ENCODE measurements around the gene SLC6A3. TPM values are rescaled to one million over a fixed set of nuclear protein-coding genes. Genes with fewer than 3 reads are reported as not detected.
"Not testable (repeated sequence)": the region's sequence is repeated elsewhere in the genome, so short reads cannot be mapped to it uniquely, and the experiment has no call there.

The SLC6A3 gene
- total RNA-seq, 2 donors from 2014 or later: not detected

- H3K36me3 Mint-ChIP-seq (ENCODE audit: low read depth): no peaks in the 10 kb centered on the region
- peaks cover 4% of the 10 kb centered on the region for H3K27me3 Mint-ChIP-seq
- no peak overlapping the region for H3K27ac Mint-ChIP-seq
- no peaks in the 10 kb centered on the region for H3K9me3 Mint-ChIP-seq
- H3K4me1 Mint-ChIP-seq: peaks cover 12% of the 10 kb centered on the region
- no peak for ATAC-seq (replicated peaks)
- no peak overlapping the region for H3K4me3 Mint-ChIP-seq
These were observed 61.9 kb downstream of the SLC6A3 start for GRCh38 chr5:1383344-1383743.

GRCh38 chr5:1382248-1382700 is 63.0 kb downstream of the SLC6A3 start:
- no peak for ATAC-seq (replicated peaks)
- Mint-ChIP-seq H3K4me3 (no peak overlapping the region), H3K4me1 (peaks cover 12% of the 10 kb centered on the region), H3K9me3 (no peaks in the 10 kb centered on the region), H3K27ac (no peak overlapping the region), H3K27me3 (peaks cover 4% of the 10 kb centered on the region), H3K36me3 (ENCODE audit: low read depth) (no peaks in the 10 kb centered on the region)

GRCh38 chr5:1381370-1382247 is 63.6 kb downstream of the SLC6A3 start:
- H3K4me1 Mint-ChIP-seq: peaks cover 7% of the 10 kb centered on the region
- peaks cover 4% of the 10 kb centered on the region for H3K27me3 Mint-ChIP-seq
- no peaks in the 10 kb centered on the region for H3K36me3 Mint-ChIP-seq (ENCODE audit: low read depth)
- H3K4me3 Mint-ChIP-seq: peak overlapping the region; percentile 25
- no peak overlapping the region for H3K27ac Mint-ChIP-seq
- ATAC-seq (replicated peaks): no peak
- H3K9me3 Mint-ChIP-seq: no peaks in the 10 kb centered on the region

- Mint-ChIP-seq H3K4me3 (peak overlapping the region; percentile 60), H3K9me3 (no peaks in the 10 kb centered on the region)
These were observed 64.3 kb downstream of the SLC6A3 start for GRCh38 chr5:1380910-1381309.

GRCh38 chr5:1380011-1380817 is 65.0 kb downstream of the SLC6A3 start:
- Mint-ChIP-seq H3K27me3 (peaks cover 4% of the 10 kb centered on the region), H3K36me3 (ENCODE audit: low read depth) (no peaks in the 10 kb centered on the region), H3K27ac (no peak overlapping the region), H3K9me3 (no peaks in the 10 kb centered on the region), H3K4me3 (peak overlapping the region; percentile 60), H3K4me1 (peaks cover 7% of the 10 kb centered on the region)
- ATAC-seq (replicated peaks): peak; percentile 87

More at GRCh38 chr5:1380910-1381309, 64.3 kb downstream of the SLC6A3 start:
- Mint-ChIP-seq H3K27ac (no peak overlapping the region), H3K36me3 (ENCODE audit: low read depth) (no peaks in the 10 kb centered on the region), H3K27me3 (peaks cover 4% of the 10 kb centered on the region), H3K4me1 (peaks cover 7% of the 10 kb centered on the region)
- no peak for ATAC-seq (replicated peaks)

- Mint-ChIP-seq H3K36me3 (ENCODE audit: low read depth) (no peaks in the 10 kb centered on the region), H3K4me1 (peaks cover 7% of the 10 kb centered on the region), H3K4me3 (no peak overlapping the region), H3K9me3 (no peaks in the 10 kb centered on the region), H3K27me3 (peaks cover 4% of the 10 kb centered on the region), H3K27ac (no peak overlapping the region)
- no peak for ATAC-seq (replicated peaks)
These were observed 66.2 kb downstream of the SLC6A3 start for GRCh38 chr5:1378866-1379659.

GRCh38 chr5:1378096-1378495 is 67.1 kb downstream of the SLC6A3 start:
- Mint-ChIP-seq H3K4me1 (peaks cover 7% of the 10 kb centered on the region), H3K9me3 (no peaks in the 10 kb centered on the region), H3K27me3 (peaks cover 4% of the 10 kb centered on the region), H3K27ac (no peak overlapping the region), H3K36me3 (ENCODE audit: low read depth) (no peaks in the 10 kb centered on the region), H3K4me3 (no peak overlapping the region)
- ATAC-seq (replicated peaks): no peak

GRCh38 chr5:1376981-1377380 is 68.3 kb downstream of the SLC6A3 start:
- peaks cover 7% of the 10 kb centered on the region for H3K4me1 Mint-ChIP-seq
- no peak overlapping the region for H3K4me3 Mint-ChIP-seq
- H3K9me3 Mint-ChIP-seq: no peaks in the 10 kb centered on the region
- no peaks in the 10 kb centered on the region for H3K36me3 Mint-ChIP-seq (ENCODE audit: low read depth)
- no peak for ATAC-seq (replicated peaks)
- no peak overlapping the region for H3K27ac Mint-ChIP-seq
- peaks cover 4% of the 10 kb centered on the region for H3K27me3 Mint-ChIP-seq

GRCh38 chr5:1375871-1376810 is 69.1 kb downstream of the SLC6A3 start:
- no peak for ATAC-seq (replicated peaks)
- Mint-ChIP-seq H3K4me3 (no peak overlapping the region), H3K36me3 (ENCODE audit: low read depth) (no peaks in the 10 kb centered on the region), H3K4me1 (peaks cover 2% of the 10 kb centered on the region), H3K27me3 (no peaks in the 10 kb centered on the region), H3K9me3 (no peaks in the 10 kb centered on the region), H3K27ac (no peak overlapping the region)

GRCh38 chr5:1374679-1375055 is 70.6 kb downstream of the SLC6A3 start:
- Mint-ChIP-seq H3K36me3 (ENCODE audit: low read depth) (no peaks in the 10 kb centered on the region), H3K4me1 (no peaks in the 10 kb centered on the region), H3K27ac (no peak overlapping the region), H3K4me3 (no peak overlapping the region), H3K9me3 (no peaks in the 10 kb centered on the region), H3K27me3 (no peaks in the 10 kb centered on the region)
- no peak for ATAC-seq (replicated peaks)

- Mint-ChIP-seq H3K36me3 (ENCODE audit: low read depth) (no peaks in the 10 kb centered on the region), H3K4me1 (no peaks in the 10 kb centered on the region), H3K27ac (no peak overlapping the region), H3K27me3 (no peaks in the 10 kb centered on the region), H3K4me3 (no peak overlapping the region), H3K9me3 (no peaks in the 10 kb centered on the region)
- ATAC-seq (replicated peaks): no peak
These were observed 71.1 kb downstream of the SLC6A3 start for GRCh38 chr5:1374030-1374678.

GRCh38 chr5:1371972-1372342 is 73.3 kb downstream of the SLC6A3 start:
- not testable (repeated sequence) for ATAC-seq (replicated peaks); H3K4me3 Mint-ChIP-seq; H3K9me3 Mint-ChIP-seq; H3K36me3 Mint-ChIP-seq (ENCODE audit: low read depth); H3K27ac Mint-ChIP-seq; H3K4me1 Mint-ChIP-seq; H3K27me3 Mint-ChIP-seq
